Right forelimb (tissue), 1 donor: ENCODE results near the gene ABCB8.

ENCODE experiments used
- DNase-seq: peaks from one replicate; pipeline ENCODE4 v3.0.0-alpha.2; 2018

The ABCB8 gene

GRCh38 chr7:151088856-151089699 is 60.8 kb downstream of the ABCB8 start:
- peak; percentile 74 for DNase-seq

DNA sequence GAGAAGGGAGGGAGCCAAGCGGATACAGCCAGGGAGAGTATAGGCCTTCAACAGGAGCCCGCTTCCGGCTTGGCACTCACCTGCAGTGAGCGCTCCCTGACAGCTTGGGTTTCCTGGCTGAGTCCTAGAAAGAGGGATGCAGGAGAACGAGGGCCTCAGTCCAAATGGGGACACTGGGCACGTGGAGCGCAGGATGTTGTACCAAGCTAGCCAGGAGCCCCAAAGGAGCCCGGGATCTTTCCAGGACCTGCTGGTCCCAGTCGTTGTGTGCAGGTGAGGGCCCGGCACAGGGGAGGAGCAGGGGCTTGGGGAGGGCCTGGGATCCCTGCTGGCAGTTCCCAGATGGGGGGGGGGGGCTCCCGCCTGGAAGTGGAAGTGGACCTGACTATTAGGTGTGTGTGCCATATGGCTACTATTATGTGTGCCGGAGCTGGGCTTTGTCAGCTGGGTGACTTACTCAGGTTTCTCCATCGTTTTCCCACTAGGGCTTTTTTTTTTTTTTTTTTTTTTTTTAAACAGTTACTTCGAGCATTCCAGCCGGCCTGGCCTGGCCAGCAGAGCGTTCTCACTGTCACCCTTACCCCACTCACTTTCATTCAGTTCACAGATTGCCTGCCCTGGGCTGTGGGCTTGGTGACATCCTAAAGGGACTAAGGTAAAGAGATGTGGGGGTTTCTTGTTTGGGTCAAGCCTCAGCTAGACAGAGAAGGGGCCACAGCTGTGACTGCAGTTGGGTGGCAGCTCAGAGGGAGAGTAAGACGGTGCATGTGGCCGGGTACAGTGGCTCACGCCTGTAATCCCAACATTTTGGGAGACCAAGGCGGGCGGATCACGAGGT is 61.9 kb downstream of the ABCB8 start:
- DNase-seq: no peak

DNA sequence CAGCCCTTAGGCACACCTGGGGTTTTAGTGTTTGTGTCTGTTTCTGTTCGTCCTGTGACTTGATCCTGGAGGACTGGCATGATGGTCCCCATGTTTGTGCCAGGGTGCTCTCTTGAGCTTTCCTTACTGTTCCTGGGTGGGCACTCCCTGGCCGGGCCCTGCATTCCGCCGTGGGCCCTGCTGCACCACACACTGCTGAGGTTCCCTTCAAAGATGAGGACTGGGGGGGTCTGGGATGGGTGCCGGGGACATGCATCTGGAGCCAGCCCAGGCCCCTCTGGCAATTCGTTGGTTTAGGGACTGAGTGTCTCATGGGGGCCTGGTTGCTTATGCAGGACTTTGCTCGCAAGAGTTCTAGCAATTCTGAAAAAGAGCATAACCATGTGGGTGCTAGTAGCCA is 62.8 kb downstream of the ABCB8 start:
- DNase-seq: no peak

GRCh38 chr7:151091431-151091830 is 63.2 kb downstream of the ABCB8 start:
- DNase-seq: no peak

GRCh38 chr7:151091988-151092387 is 63.7 kb downstream of the ABCB8 start:
- no peak for DNase-seq

- DNase-seq: no peak
Measured at GRCh38 chr7:151093748-151094147, 65.5 kb downstream of the ABCB8 start.

DNA sequence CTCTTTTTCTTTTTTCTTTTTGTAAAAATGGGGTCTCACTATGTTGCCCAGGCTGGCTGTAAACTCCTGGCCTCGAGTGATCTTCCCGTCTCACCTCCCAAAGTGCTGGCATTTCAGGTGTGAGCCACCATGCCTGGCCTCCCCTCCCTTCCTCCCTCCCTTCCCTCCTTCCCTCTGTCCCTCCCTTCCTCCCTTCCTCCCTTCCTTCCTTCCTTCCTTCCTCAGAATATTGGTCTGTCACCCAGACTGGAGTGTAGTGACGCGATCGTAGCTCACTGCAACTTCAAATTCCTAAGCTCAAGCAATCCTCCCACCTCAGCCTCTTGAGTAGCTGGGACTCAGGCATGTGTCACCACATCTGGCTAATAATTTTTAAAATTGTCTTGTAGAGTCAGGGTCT is 66.4 kb downstream of the ABCB8 start:
- DNase-seq: no peak

- DNase-seq: no peak
Measured at GRCh38 chr7:151095123-151095797, 67.0 kb downstream of the ABCB8 start.

DNA sequence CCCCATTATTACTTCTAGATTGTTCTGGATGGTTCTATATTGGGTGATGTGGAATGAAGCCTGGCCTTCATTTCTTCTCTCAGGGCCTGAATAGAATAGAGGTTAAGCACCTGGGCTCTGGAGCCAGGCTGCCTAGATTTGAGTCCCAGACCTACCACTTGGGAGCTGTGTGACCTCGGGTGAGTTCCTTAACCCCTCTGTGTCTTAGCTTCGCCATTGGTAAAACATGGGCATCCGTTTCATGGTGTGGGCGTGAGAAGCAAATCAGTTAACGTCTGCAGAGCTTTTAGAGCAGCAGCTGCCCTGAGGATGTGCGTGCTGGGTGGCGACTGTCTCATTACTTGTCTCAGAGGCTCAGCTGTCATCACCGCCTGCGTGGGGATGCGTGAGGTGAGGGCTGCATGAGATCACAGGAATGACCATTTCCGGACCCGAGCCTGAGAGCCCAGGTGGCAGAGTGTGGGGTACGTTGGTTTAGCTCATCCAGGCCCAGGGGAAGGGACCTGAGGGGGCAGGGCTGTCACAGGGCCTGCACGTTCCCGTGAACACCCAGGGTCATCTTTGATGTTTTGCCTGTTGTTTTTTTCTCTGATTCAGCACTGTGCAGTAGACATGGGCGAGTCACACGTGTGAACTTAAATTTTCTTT is 67.7 kb downstream of the ABCB8 start:
- no peak for DNase-seq
